H9 (cell line): Measurements from ENCODE around the gene ZFP36. TPM values are rescaled to one million over a fixed set of nuclear protein-coding genes. Genes with fewer than 3 reads are reported as not detected.
A peak's percentile ranks its signal among the peaks of the same experiment; 100 is the strongest.

Experiments used
- DNase-seq: peaks from one replicate; pipeline ENCODE4 v3.0.0-alpha.2; 2017
- H2AFZ ChIP-seq: one replicate; pipeline ENCODE4 v1.6.1; 2013; ENCODE audit warnings: mild to moderate bottlenecking, low read length, control low read depth, moderate library complexity
- H2AK5ac ChIP-seq: 2 replicates; pipeline ENCODE4 v1.6.1; 2013; ENCODE audit warnings: low read length, control low read depth, mixed read lengths; ENCODE audit not compliant: insufficient read length
- H2BK120ac ChIP-seq: one replicate; pipeline ENCODE4 v1.6.1; 2013; ENCODE audit warnings: low read depth, mild to moderate bottlenecking, low read length, control low read depth, inconsistent platforms; ENCODE audit not compliant: poor library complexity, severe bottlenecking
- H2BK12ac ChIP-seq: 2 replicates; pipeline ENCODE4 v1.6.1; 2013; ENCODE audit warnings: low read length, control low read depth, mixed read lengths, low read depth; ENCODE audit not compliant: insufficient read length
- H2BK15ac ChIP-seq: 2 replicates; pipeline ENCODE4 v1.6.1; 2013; ENCODE audit warnings: low read depth, low read length, control low read depth
- H2BK20ac ChIP-seq: one replicate; pipeline ENCODE4 v1.6.1; 2013; ENCODE audit warnings: low read depth, mild to moderate bottlenecking, low read length, control low read depth, inconsistent platforms; ENCODE audit not compliant: poor library complexity, severe bottlenecking
- H2BK5ac ChIP-seq: 2 replicates; pipeline ENCODE4 v1.6.1; 2013; ENCODE audit warnings: low read length, control low read depth, mixed read lengths; ENCODE audit not compliant: insufficient read length
- H3K14ac ChIP-seq: 2 replicates; pipeline ENCODE4 v1.6.1; 2013; ENCODE audit warnings: low read length, control low read depth; ENCODE audit not compliant: insufficient read depth
- H3K18ac ChIP-seq: 2 replicates; pipeline ENCODE4 v1.6.1; 2013; ENCODE audit warnings: low read depth, mild to moderate bottlenecking, mixed read lengths, low read length, control low read depth; ENCODE audit not compliant: insufficient read length
- H3K23ac ChIP-seq: 2 replicates; pipeline ENCODE4 v1.6.1; 2013; ENCODE audit warnings: low read length, control low read depth, mixed read lengths, low read depth; ENCODE audit not compliant: insufficient read length
- H3K23me2 ChIP-seq: 2 replicates; pipeline ENCODE4 v1.6.1; 2013; ENCODE audit warnings: low read depth, mild to moderate bottlenecking, mixed read lengths, low read length, control low read depth; ENCODE audit not compliant: insufficient read length, poor library complexity, severe bottlenecking
- H3K27ac ChIP-seq: 2 replicates; pipeline ENCODE4 v1.5.1; 2013; ENCODE audit warnings: low read length, control low read depth, mixed read lengths, low read depth; ENCODE audit not compliant: insufficient read length
- H3K27me3 ChIP-seq: 2 replicates; pipeline ENCODE4 v1.6.1; 2013; ENCODE audit warnings: low read length, control low read depth, inconsistent platforms; ENCODE audit not compliant: insufficient read depth
- H3K4ac ChIP-seq: 2 replicates; pipeline ENCODE4 v1.6.1; 2013; ENCODE audit warnings: low read depth, mild to moderate bottlenecking, control low read depth, inconsistent platforms, low read length, moderate library complexity
- H3K4me1 ChIP-seq: 2 replicates; pipeline ENCODE4 v1.6.1; 2013; ENCODE audit warnings: low read length, control low read depth, inconsistent platforms; ENCODE audit not compliant: insufficient read depth
- H3K4me2 ChIP-seq: 2 replicates; pipeline ENCODE4 v1.6.1; 2013; ENCODE audit warnings: low read length, control low read depth, mixed read lengths; ENCODE audit not compliant: insufficient read length, insufficient read depth
- H3K56ac ChIP-seq: 2 replicates; pipeline ENCODE4 v1.6.1; 2013; ENCODE audit warnings: low read depth, mild to moderate bottlenecking, mixed read lengths, low read length, control low read depth; ENCODE audit not compliant: insufficient read length
- H3K79me1 ChIP-seq: 2 replicates; pipeline ENCODE4 v1.6.1; 2013; ENCODE audit warnings: low read depth, mild to moderate bottlenecking, moderate library complexity, low read length, control low read depth, inconsistent platforms; ENCODE audit not compliant: insufficient read depth, poor library complexity, severe bottlenecking
- H3K79me2 ChIP-seq: 2 replicates; pipeline ENCODE4 v1.6.1; 2013; ENCODE audit warnings: low read length, control low read depth, inconsistent platforms; ENCODE audit not compliant: insufficient read depth
- H3K9ac ChIP-seq: 2 replicates; pipeline ENCODE4 v1.6.1; 2013; ENCODE audit warnings: low read length, control low read depth, mixed read lengths; ENCODE audit not compliant: insufficient read length; ENCODE audit errors: extremely low read depth
- H3K9me3 ChIP-seq: one replicate; pipeline ENCODE4 v1.6.1; 2013; ENCODE audit warnings: low read depth, low read length, inconsistent platforms; ENCODE audit not compliant: control insufficient read depth
- H3T11ph ChIP-seq: one replicate; pipeline ENCODE4 v1.6.1; 2013; ENCODE audit warnings: mild to moderate bottlenecking, low read length, control low read depth, inconsistent platforms
- H4K20me1 ChIP-seq: one replicate; pipeline ENCODE4 v1.6.1; 2013; ENCODE audit not compliant: control insufficient read depth, insufficient read length, insufficient read depth
- H4K5ac ChIP-seq: 2 replicates; pipeline ENCODE4 v1.6.1; 2013; ENCODE audit warnings: low read depth, mild to moderate bottlenecking, mixed read lengths, low read length, control low read depth; ENCODE audit not compliant: insufficient read length
- H4K8ac ChIP-seq: replicated peaks from 2 replicates; pipeline ENCODE4 v1.6.1; 2013; ENCODE audit warnings: low read length, control low read depth, mixed read lengths, low read depth; ENCODE audit not compliant: insufficient read length
- H4K91ac ChIP-seq: 2 replicates; pipeline ENCODE4 v1.6.1; 2013; ENCODE audit warnings: low read depth, mild to moderate bottlenecking, moderate library complexity, mixed read lengths, low read length, control low read depth; ENCODE audit not compliant: insufficient read length
- H3K27ac Mint-ChIP-seq, 3 experiments: 2 replicates in 2 of 3; 3 replicates in 1 of 3; pipeline ENCODE4 v1.8.0; 2020 to 2021; ENCODE audit warnings: mixed read lengths in 3 of 3, mild to moderate bottlenecking in 1 of 3, moderate library complexity in 1 of 3
- H3K27me3 Mint-ChIP-seq: 2 replicates; pipeline ENCODE4 v1.8.0; 2021; ENCODE audit warnings: low read depth, mild to moderate bottlenecking, moderate library complexity, mixed read lengths
- H3K36me3 Mint-ChIP-seq, 3 experiments: 2 replicates in 2 of 3; 3 replicates in 1 of 3; pipeline ENCODE4 v1.8.0; 2020 to 2021; ENCODE audit warnings: low read depth in 3 of 3, mixed read lengths in 3 of 3; ENCODE audit not compliant: insufficient read depth in 1 of 3
- H3K4me1 Mint-ChIP-seq, 2 experiments: 2 replicates each; pipeline ENCODE4 v1.8.0; 2020; ENCODE audit warnings: mixed read lengths in 2 of 2
- H3K4me3 Mint-ChIP-seq, 2 experiments: 2 replicates in 1 of 2; 3 replicates in 1 of 2; pipeline ENCODE4 v1.8.0; 2020 to 2021; ENCODE audit warnings: mild to moderate bottlenecking in 2 of 2, mixed read lengths in 2 of 2, moderate library complexity in 1 of 2
- H3K9me3 Mint-ChIP-seq, 2 experiments: 2 replicates in 1 of 2; 3 replicates in 1 of 2; pipeline ENCODE4 v1.8.0; 2020; ENCODE audit warnings: mild to moderate bottlenecking in 2 of 2, mixed read lengths in 2 of 2, moderate library complexity in 1 of 2
- WGBS: extraction: QIAGEN DNeasy Blood & Tissue Kit; methylation state at CpG from one replicate; pipeline ENCODE4 v1.1.7; 2013; ENCODE audit warnings: missing lambda C conversion rate, low lambda C conversion rate, mixed read lengths; ENCODE audit not compliant: insufficient read length; ENCODE audit errors: extremely low coverage; 5-methylcytosine and 5-hydroxymethylcytosine counted together
- total RNA-seq: library from RNA; stranded (reverse); gene quantifications from 2 replicates; pipeline ENCODE4 v1.2.1, GENCODE V29; 2021
- TF ChIP-seq, protein P1 (sequence below): fragments of 200-600 bp; sonication (generic); conservative IDR thresholded peaks from 3 replicates; pipeline ENCODE4 v1.8.0; 2021; ENCODE audit warnings: antibody characterized with exemption, mild to moderate bottlenecking

Gene ZFP36
- total RNA-seq, 1 experiment from 2014 or later: 14.6 TPM

DNA sequence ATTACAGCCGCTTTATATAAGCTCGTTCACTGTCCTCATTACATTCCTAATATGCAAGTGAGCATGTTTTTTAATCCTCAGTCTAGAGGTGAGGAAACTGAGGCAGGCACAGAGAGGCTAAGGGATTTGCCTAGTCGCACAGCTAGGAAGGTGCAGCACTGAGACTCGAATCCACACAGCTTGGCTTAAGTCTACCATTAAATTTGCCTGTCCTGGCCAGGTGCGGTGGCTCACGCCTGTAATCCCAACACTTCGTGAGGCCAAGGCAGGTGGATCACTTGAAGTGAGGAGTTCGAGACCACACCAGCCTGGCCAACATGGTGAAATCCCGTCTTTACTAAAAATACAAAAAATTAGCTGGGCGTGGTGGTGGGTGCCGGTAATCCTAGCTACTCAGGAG is 21.1 kb downstream of the ZFP36 start:
- no CpG with 5 or more reads among the region's 11 CpGs for WGBS
- Histone ChIP-seq H3K9me3 (no peaks in the 10 kb centered on the region), H2BK20ac (no peak overlapping the region), H2AFZ (no peak overlapping the region), H2BK120ac (no peak overlapping the region), H3K9ac (no peak overlapping the region), H3K18ac (no peak overlapping the region), H4K20me1 (no peaks in the 10 kb centered on the region), H3T11ph (no peak overlapping the region), H3K27ac (peak overlapping the region; percentile 18), H3K14ac (no peak overlapping the region), H3K79me2 (no peaks in the 10 kb centered on the region), H3K4me2 (no peak overlapping the region), H3K79me1 (no peaks in the 10 kb centered on the region), H2BK5ac (no peak overlapping the region), H3K4ac (no peak overlapping the region), H4K91ac (no peak overlapping the region), H3K27me3 (no peaks in the 10 kb centered on the region), H3K4me1 (peaks cover 7% of the 10 kb centered on the region; the same call in 1 of the 2 replicates), H4K8ac (no peak overlapping the region), H2AK5ac (no peak overlapping the region), H2BK15ac (no peak overlapping the region), H3K23ac (no peak overlapping the region), H4K5ac (no peak overlapping the region), H3K23me2 (no peaks in the 10 kb centered on the region), H2BK12ac (peak overlapping the region; percentile 0), H3K56ac (no peak overlapping the region)
- no peak for DNase-seq
- peak overlapping the region; percentile 97 to 99 (median 99); a peak in 6 of 7 replicates for H3K27ac Mint-ChIP-seq
- TF ChIP-seq, protein P1, sequence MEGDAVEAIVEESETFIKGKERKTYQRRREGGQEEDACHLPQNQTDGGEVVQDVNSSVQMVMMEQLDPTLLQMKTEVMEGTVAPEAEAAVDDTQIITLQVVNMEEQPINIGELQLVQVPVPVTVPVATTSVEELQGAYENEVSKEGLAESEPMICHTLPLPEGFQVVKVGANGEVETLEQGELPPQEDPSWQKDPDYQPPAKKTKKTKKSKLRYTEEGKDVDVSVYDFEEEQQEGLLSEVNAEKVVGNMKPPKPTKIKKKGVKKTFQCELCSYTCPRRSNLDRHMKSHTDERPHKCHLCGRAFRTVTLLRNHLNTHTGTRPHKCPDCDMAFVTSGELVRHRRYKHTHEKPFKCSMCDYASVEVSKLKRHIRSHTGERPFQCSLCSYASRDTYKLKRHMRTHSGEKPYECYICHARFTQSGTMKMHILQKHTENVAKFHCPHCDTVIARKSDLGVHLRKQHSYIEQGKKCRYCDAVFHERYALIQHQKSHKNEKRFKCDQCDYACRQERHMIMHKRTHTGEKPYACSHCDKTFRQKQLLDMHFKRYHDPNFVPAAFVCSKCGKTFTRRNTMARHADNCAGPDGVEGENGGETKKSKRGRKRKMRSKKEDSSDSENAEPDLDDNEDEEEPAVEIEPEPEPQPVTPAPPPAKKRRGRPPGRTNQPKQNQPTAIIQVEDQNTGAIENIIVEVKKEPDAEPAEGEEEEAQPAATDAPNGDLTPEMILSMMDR: no peak
- H3K4me3 Mint-ChIP-seq: no peak overlapping the region
- peaks cover 37 to 41% of the 10 kb centered on the region in 2 experiments for H3K4me1 Mint-ChIP-seq
- no peaks in the 10 kb centered on the region for H3K27me3 Mint-ChIP-seq
- H3K36me3 Mint-ChIP-seq: peaks cover 19 to 44% (median 33%) of the 10 kb centered on the region in 3 experiments
- H3K9me3 Mint-ChIP-seq: no peaks in the 10 kb centered on the region
